ENCODE results near the gene APOC3.

GRCh38 chr11:116871248-116871647, 41.5 kb downstream of the APOC3 start:
- TF ChIP-seq POLR2AphosphoS5 (IDR thresholded peaks at IDR 0.05; ENCODE audit: low read depth, low read length) (no peak), REST (IDR thresholded peaks at IDR 0.05; ENCODE audit: insufficient read depth in 1 of 2, low read depth in 2 of 2, low read length in 2 of 2) (no peak), SIN3A (IDR thresholded peaks at IDR 0.05; ENCODE audit: borderline replicate concordance, insufficient read depth, low read length) (no peak), TAF1 (IDR thresholded peaks at IDR 0.05; ENCODE audit: borderline replicate concordance, insufficient read depth, low read length) (no peak)

Measured in PFSK-1 (cell line).